Suprapubic skin (tissue), 4 donors: ENCODE data around the gene PLA2G15.

Source experiments
- CTCF ChIP-seq, 2 donors: fragments of 200-600 bp in 1 of 2; fragments of 450-650 bp in 1 of 2; sonication (generic) in 1 of 2; IDR thresholded peaks; one replicate each; pipeline ENCODE4 v1.5.1; 2016 to 2019; ENCODE audit warnings: antibody characterized with exemption in 2 of 2, mild to moderate bottlenecking in 1 of 2, moderate library complexity in 1 of 2
- EP300 ChIP-seq: sonication (generic); formaldehyde crosslinking; IDR thresholded peaks from one replicate; pipeline ENCODE4 v1.6.1; 2017; ENCODE audit warnings: antibody characterized with exemption
- POLR2A ChIP-seq, 2 donors: fragments of 450-650 bp; IDR thresholded peaks; one replicate each; pipeline ENCODE4 v1.6.1; 2017; ENCODE audit warnings: antibody characterized with exemption in 2 of 2, mild to moderate bottlenecking in 2 of 2, moderate library complexity in 2 of 2
- POLR2AphosphoS5 ChIP-seq, 3 donors: sonication (generic); formaldehyde crosslinking; IDR thresholded peaks; one replicate each; pipeline ENCODE4 v1.6.1; 2017; ENCODE audit warnings: antibody characterized with exemption in 3 of 3

- TF ChIP-seq CTCF (IDR thresholded peaks at IDR 0.05) (no peak), POLR2A (IDR thresholded peaks at IDR 0.05) (no peak), POLR2AphosphoS5 (IDR thresholded peaks at IDR 0.05) (no peak), EP300 (no peak)
Measured at GRCh38 chr16:68231384-68232136, 13.6 kb upstream of the PLA2G15 start.
